ENCODE results near the gene CALHM3.
"Not testable (repeated sequence)": the region's sequence is repeated elsewhere in the genome, so short reads cannot be mapped to it uniquely, and the experiment has no call there.

The CALHM3 gene, protein sequence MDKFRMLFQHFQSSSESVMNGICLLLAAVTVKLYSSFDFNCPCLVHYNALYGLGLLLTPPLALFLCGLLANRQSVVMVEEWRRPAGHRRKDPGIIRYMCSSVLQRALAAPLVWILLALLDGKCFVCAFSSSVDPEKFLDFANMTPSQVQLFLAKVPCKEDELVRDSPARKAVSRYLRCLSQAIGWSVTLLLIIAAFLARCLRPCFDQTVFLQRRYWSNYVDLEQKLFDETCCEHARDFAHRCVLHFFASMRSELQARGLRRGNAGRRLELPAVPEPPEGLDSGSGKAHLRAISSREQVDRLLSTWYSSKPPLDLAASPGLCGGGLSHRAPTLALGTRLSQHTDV

GRCh38 chr10:103479135-103479534 lies at the start of gene CALHM3:
CALHM3 (minus strand) TSS chr10:103479240; CDS start chr10:103479032, 208 bp downstream.
- FAIRE-seq: no peak

DNA sequence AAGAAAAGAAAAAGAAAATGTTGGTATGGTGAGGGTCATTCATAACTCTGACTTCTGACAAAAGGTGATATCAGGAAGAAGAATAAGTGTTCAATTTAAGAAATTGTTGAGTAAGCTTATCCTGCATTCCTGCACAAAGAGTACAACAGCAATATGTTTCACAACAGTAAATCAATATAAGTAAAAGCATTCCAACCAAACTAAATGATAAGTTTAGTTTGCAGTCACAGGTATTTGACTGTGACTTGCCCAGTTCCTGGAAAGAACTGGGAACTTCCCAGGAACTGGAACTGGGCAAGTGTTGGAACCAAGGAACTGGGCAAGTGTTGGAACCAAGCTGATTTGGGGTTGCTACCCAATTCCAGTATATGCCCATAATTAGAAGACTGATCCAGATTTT lies 49.5 kb upstream of the CALHM3 start:
- FAIRE-seq: no peak

DNA sequence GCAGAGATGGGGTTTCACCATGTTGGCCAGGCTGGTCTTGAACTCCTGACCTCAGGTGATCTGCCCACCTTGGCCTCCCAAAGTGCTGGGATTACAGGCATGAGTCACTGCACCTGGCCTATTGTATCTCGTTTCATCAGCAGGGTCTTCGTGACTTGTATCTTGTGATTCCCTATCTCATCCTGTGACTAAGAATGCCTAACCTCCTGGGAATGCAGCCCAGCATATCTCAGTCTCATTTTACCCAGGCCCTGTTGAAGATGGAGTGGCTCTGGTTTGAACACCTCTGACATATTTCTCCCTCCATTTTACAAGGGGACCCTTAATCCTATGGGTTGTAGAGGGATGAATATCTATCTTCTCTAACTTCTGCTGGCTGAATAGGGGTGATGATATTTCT lies 48.4 kb upstream of the CALHM3 start:
- FAIRE-seq: not testable (repeated sequence)

- FAIRE-seq: no peak
Measured at GRCh38 chr10:103525901-103526300, 46.9 kb upstream of the CALHM3 start.

GRCh38 chr10:103523683-103524082 lies 44.6 kb upstream of the CALHM3 start:
- no peak for FAIRE-seq

DNA sequence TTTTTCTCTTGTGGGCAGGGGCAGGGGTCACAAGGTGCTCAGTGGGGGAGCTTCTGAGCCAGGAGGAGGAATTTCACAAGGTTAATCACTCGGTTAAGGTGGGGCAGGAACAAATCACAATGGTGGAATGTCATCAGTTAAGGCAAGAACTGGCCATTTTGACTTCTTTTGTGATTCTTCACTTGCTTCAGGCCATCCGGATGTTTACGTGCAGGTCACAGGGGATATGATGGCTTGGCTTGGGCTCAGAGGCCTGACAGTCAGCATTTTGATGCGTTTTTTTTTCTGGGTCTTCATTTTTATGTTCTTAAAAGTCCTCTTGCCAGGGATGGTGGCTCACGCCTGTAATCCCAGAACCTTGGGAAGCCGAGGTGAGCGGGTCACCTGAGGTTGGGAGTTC lies 43.0 kb upstream of the CALHM3 start:
- FAIRE-seq: not testable (repeated sequence)

GRCh38 chr10:103519798-103520197 lies 40.8 kb upstream of the CALHM3 start:
- FAIRE-seq: no peak

DNA sequence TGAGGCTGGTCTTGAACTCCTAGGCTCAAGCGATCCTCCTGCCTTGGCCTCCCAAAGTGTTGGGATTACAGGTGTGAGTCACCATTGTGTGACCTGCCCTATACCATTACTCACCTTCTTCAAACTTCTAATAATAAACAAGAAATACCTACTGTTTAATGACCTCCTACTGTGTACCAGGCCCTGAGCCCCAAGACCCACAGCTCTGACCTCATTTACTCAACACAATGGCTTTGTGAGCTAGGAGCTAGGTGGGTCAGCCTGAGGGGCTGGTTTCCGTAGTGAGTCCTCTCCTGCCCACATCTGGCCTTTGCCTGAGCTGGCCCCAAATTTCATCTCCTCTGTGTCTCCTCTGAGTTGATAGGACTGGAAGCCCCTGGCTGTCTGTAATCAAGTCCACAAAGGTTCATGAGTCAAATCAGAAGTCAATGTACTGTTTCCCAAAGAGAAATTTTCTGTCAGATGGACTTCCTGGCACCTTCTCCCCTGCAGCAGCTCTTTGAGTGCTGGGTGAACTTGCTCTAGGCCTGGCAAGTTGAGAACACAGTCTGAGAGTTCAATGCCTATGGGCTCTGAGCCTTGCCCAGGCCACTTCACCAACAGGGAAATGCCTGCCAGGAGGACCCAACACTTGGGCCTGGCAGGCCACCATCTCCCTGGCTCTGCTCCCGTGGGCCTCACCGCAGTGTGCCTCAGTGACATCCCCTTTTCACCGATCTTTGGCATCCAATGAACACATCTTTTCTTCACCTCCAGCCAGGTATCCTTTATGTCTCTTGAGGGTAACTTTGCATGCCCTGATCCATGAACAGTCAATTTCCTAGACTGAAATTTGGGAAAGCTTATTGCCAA lies 38.4 kb upstream of the CALHM3 start:
- FAIRE-seq: no peak

DNA sequence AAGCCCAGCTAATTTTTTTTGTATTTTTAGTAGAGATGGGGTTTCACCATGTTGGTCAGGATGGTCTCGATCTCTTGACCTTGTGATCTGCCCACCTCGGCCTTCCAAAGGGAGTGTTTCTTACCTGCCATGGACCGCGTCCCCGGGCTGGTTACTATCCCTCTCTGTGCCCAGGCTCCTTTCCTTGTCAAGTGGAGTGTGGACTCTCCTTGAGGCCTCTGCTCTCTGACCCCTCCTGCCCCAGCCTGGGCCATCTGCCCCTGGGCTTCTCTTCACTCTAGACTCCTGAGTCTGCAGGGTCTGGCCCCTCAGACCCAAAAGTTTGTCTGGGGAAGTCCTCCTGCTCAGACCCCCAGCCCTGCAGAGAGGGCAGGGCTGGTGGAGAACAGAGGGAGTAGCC lies 35.2 kb upstream of the CALHM3 start:
- no peak for FAIRE-seq

DNA sequence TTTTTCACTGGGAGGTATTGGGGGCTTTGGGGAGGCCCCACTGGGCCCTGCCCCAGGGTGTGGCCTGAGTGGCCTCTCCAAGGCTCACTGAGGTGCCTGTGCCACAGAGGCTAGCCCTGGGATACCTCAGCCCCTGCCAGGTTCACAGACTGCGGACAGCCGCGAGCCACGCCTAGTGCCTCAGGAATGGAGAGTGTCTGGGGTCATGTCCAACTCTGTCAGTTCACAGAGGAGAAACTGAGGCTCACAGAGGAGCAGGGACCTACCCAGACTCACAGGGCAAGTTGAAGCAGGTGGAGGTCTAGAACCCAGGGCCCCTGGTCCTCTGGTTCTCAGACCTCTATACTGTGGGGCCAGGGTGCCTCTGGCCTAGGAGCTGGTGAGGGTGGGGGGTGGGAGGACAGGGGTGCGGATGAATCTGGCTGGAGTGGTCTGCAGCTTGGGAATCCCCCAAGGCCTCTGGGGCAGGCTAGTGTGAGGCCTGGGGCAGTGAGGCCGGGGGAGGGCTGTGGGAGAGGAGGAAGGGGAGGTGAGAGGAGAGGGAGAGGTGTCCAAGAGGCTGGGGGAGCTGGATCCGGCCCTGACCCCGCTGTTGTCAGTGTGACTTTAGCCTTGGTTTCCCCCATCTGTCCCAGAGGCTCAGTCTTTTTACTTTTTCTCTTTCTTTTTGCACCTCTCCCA lies 34.5 kb upstream of the CALHM3 start:
- no peak for FAIRE-seq

GRCh38 chr10:103512591-103513379 lies 33.7 kb upstream of the CALHM3 start:
- FAIRE-seq: no peak

DNA sequence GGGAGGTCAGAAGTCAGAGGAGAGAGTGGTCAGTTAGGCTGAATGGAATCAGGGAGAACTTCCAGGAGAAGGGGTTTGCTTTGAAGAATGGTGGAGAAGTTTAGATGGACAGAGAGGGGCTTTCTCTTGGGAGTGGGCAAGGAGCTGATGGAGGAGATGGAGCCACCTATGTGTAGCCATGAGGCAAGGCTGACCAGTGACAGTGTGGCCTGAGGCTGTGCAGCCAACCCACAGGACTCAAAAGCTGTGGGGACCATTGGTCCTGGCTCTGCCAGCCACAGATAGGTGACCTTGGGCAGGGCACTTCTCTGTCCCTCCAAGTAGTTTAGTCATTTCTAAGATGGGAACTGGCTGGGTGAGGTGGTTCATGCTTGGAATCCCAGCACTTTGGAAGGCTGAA lies 33.1 kb upstream of the CALHM3 start:
- no peak for FAIRE-seq

DNA sequence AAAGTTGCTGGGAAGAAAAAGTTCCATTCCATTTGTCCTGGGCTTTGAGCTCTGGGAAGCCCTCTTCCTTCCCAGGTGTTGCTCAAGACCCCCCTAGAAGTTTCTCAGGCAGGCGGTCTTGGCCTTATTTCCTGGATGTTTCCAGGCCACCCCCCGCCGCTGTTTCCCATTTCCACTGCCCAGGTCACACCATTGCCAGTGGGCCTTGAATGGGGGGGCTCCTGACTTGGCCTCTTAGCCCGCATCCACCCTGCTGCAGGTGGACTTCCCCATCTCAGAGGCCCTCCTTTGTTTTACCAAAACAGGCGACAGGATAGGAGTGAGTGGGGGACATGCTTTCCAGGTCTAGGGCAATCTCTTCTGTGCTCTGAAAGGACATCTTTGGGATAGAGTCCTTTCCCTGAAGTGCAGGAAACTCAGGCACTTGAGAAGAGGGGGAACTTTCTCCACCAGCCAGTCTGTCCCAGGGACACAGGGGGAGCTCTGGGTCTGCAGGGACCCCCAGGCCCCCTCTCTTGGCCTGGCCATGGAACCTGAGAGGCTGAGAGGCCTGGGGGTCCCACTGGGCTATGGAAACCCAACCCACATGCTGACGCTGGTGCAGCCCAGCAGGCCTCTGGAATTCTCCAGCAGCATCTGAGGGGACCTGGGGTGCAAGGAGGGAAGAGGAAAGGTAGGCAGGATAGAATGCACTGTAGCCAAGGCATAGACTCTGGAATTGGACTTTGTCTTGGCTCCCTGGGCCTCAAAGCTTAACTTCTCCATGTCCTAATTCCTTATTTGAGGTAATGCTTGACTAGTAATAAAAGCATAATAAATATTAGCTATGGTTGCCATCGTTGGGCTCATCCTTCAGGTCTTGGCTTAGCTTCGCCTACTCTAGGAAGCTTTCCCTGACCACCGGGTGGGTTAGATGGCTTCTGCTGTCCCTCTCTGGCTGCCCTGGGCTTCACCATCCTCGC lies 32.0 kb upstream of the CALHM3 start:
- FAIRE-seq: no peak

DNA sequence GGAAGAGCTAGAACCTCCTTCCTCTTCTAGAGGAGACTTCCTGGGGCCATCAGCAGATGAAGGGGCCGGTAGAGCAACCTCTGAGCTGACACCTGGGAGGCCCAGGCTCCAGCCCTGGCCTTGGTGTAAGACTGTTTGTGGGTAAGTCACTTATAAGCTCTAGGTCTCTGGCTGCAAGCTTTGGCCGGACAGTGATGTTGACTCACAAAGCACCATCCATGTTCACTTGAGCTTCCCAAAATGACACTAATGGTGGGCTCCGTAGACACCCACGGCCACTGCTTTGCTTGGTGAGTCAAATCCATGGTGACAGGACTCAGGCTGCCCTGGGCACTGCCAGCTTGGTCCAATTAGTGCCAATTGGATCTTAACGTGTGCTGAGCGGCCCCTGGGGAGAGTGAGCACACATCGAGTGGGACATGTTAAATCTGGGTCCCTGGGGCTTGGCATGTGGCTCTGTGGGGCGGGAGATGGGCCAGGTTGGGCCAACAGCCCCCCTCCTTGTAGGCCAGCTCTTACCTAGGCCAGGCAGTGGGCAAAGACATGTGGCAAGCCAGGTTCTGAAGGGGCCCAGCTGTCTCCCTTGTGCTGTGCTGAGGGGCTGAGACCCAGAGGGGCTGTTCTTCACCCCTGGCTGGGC lies 31.1 kb upstream of the CALHM3 start:
- no peak for FAIRE-seq

DNA sequence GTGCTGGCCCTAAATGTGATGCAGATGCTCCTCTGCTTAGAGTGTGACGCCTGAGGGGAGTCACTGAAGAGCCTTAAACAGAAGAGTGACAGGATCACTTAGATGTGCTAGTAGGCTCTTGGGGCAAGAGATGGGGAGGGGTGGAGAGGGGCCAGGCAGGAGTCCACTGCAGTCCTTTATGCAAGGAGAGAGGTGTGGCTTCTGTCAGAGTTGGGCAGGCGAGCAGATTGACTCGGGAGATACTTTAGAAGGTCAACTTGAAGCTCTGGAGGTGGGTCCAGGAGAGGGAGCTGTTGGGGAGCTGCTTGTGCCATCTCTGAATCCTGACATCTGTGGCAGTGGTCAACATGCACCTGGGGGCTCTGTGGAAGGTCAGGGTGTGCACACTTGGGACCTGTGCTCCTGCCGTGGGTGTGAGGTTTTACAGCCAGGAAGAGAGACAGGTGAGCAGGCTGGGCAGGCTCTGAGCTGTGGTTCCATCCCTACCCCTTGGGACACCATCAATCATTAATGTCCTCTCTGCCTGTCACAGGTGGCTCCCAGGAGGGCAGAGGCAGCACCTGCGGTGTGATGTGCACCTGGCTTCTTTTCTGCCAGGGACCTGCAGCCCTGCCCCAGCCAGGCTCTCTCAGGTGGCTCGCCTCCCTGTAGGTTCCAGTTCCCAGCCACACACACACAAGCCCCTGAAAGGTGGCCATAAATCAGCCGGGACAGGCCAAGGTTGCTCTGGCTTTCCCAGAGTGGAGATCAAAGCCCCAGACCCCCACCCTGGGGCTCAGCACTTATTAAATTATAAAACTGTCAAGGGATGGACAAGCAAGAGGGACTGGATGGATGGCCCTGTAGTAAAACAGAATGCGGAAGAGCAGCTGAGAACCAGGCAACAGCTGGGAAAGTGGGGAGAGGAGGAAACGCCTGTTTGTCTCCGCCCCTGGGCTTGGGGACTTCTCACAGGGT lies 28.5 kb upstream of the CALHM3 start:
- no peak for FAIRE-seq

DNA sequence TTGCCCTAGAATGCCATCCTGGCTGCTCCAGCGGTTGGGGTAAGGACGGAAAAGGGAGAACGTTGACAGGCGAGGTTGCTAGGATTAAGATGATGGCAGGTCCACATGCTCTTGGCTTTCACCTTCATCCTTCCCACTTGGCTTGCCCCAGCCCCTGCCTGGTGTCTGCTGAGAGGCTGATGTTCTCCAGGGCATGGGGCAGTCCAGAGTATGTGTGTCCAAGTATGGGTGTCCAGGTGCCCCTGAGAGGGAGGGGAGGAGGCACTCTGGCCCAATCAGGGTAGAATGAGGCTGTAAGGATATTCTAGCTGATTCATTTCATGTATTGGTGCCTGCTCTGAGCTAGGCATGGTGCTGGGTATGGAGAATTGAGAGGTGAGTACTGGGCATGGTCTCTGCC lies 27.0 kb upstream of the CALHM3 start:
- no peak for FAIRE-seq

GRCh38 chr10:103504181-103504783 lies 25.2 kb upstream of the CALHM3 start:
- no peak for FAIRE-seq

- FAIRE-seq: not testable (repeated sequence)
Measured at GRCh38 chr10:103503777-103504176, 24.7 kb upstream of the CALHM3 start.
